Measurements from ENCODE around the gene POC1A.

POC1A gene

DNA sequence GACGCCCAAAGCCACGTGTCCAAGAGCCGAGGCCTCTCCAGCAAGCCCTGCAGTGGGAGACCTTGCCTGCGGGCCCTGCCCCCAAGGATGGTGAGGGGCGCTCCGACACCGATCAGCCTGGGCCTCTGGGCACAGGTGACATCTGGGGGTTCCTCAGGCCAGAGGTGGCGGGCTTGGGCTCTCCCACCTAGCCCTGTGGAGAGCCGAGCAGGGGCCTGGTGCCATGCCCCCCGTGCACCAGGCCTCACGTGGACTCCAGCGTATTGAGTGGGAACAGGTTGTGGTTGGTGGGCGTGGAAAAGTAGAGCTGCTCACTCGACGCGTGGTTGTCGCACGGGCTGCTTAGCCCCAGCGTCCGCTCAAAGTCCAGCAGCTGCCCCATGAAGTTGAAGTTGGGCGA lies 103.7 kb downstream of the POC1A start:
- CTCF ChIA-PET = interaction anchor here (1.0 to 12.7 kb wide), 3 partner anchors 10 to 70 kb away, joined by 4 to 123 read pairs (median 22); no protein-coding TSS in a partner anchor
- DNase-seq (ENCODE audit: extremely low spot score) = no peak
- no peak for TF ChIP-seq CTCF (IDR thresholded peaks at IDR 0.05; ENCODE audit: control extremely low read depth, extremely low read depth, low read depth, missing control alignments)
- POLR2A ChIA-PET = no interaction called here

DNA sequence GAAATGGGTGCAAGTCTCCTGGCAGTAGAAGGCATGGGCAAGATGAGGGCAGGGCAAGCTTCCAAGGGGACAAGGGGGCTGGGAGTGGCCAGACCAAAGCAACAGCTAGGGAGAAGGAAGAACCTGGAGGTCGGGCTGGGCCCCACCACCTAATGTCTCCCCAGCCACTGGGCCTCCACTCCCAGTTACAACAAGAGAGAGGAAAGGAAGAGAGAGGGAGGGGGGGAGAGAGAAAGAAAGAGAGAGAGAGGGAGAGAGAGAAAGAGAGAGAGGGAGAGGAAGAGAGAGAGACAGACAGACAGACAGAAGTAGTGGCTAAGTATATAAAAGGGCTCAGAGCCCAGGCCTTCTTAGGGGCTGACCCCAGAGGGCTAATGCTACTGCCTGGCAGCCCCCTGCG lies 104.7 kb downstream of the POC1A start:
- DNase-seq (ENCODE audit: extremely low spot score) = no peak
- ChIA-PET POLR2A (no interaction called here), CTCF (interaction anchor here (1.1 to 1.3 kb wide), 2 partner anchors 14 to 34 kb away, joined by 3 read pairs; no protein-coding TSS in a partner anchor)
- no peak for TF ChIP-seq CTCF (IDR thresholded peaks at IDR 0.05; ENCODE audit: control extremely low read depth, extremely low read depth, low read depth, missing control alignments)

DNA sequence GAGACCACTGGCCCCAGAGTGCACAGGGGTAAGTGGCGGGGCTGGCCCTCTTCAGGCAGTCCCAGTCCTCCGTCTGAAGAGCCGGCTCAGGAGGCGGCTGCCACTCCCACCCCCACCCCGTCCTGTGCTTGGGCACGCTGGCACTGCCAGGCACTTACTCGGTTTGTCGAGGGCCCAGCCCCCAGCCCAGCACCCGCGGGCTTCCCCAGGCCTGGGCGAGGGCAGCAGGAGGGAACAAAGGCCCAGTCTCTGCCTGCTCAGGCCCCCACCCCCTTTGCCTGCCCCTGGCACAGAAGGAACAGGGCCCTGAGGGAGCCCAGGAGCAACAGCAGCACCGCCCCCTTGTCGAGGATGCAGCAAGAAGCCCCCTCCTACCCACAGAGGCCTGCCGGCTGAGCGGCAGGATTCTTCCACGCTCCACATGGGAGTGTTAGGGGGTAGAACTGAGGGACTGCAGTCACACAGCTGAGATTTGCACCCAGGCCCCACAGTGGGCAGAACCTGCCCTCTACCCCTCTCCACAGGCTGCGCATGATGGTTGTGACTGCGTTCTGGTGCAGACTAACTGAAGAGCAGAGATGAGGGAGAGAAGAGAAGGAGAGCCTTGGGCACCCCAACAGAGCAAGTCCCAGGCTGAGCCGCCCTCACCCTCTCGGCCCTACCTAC lies 106.8 kb downstream of the POC1A start:
- TF ChIP-seq CTCF (IDR thresholded peaks at IDR 0.05; ENCODE audit: control extremely low read depth, extremely low read depth, low read depth, missing control alignments) = no peak
- CTCF ChIA-PET = no interaction called here
- POLR2A ChIA-PET = no interaction called here
- no peak for DNase-seq (ENCODE audit: extremely low spot score)

- no peak for TF ChIP-seq CTCF (IDR thresholded peaks at IDR 0.05; ENCODE audit: control extremely low read depth, extremely low read depth, low read depth, missing control alignments)
- ChIA-PET CTCF (interaction anchor here (1.5 kb wide), 1 partner anchor 9 kb away, joined by 3 read pairs; the partner anchor contains the start of gene DUSP7), POLR2A (no interaction called here)
- no peak for DNase-seq (ENCODE audit: extremely low spot score)
Observed at GRCh38 chr3:52046902-52047239, 107.4 kb downstream of the POC1A start.

DNA sequence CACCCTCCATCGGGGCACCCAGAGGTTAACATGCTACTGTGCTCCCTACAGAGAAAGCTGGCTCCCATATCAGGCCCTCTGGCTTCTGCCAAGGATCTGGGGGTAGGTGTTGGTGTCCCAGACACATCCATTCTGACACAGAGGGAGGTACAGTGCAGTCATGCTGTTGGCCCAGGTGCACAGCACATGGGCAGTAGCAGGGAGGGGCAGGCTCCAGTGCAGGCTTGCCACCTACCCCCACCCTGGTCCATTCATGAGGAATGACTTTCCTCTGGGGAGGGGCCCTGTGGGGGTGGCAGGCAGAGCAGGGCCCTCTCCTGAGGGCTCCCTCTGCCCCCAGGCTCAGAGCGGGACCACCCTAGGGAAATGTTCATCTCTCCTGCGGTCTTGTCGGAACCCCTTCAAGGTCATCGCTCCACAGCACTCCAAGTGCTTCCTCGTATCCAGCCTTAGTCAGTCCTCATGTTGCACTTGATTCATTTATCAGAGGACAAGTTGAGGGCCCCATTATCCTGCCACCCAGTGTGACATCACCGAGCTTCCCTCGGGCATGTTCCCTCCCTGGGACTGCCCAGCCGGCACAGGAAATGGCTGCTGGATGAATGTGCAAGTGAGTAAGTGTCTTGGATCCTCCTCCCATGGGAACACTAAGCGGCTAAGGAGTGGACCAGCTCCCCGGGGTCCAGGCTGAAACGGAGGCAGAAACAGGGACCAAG lies 107.9 kb downstream of the POC1A start:
- ChIA-PET POLR2A (no interaction called here), CTCF (interaction anchor here (1.5 kb wide), 1 partner anchor 10 kb away, joined by 3 read pairs; the partner anchor contains the start of gene DUSP7)
- TF ChIP-seq CTCF (IDR thresholded peaks at IDR 0.05; ENCODE audit: control extremely low read depth, extremely low read depth, low read depth, missing control alignments) = no peak
- no peak for DNase-seq (ENCODE audit: extremely low spot score)

DNA sequence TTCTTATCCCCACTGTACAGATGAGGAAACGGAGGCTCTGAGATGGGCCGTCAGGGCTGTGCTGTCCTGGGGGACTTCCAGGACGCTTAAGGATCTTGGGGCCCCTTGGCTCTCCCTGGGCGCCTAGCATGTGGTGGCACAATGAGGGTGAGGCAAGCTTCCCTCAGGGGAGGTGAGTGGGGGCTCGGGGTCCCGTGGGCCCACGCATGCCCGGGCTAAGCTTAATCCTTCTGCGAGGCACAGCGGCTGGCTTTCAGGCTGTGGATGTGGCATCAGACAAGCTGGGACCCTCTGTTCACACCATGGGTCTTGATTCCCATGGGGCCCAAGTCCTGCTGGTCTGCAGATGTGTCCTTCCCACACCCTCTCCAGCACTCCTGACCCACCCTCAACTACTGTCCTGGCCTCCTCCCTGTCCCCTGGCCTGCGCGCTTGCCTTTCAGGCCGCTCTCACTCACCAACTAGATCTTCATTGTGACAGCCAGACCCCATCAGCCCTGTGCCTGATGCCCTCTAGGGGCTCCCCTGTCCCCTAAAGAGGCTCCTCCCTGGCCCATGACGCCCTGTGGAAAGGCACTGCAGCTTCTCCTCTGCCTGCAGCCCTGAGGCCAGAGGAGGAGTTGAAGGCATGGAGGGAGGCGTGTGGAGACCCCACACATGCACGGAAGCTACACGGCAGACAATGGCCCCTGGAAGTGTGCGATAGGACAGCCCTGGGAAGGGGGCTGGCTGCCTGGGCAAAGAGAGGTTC lies 109.2 kb downstream of the POC1A start:
- no peak for TF ChIP-seq CTCF (IDR thresholded peaks at IDR 0.05; ENCODE audit: control extremely low read depth, extremely low read depth, low read depth, missing control alignments)
- DNase-seq (ENCODE audit: extremely low spot score) = no peak
- CTCF ChIA-PET = interaction anchor here (0.7 to 1.8 kb wide), 3 partner anchors 9 to 18 kb away, joined by 3 to 7 read pairs (median 4); partner anchors contain the start of gene DUSP7
- POLR2A ChIA-PET = no interaction called here
